ENCODE measurements around the gene PPP2R2C. TPM values are rescaled to one million over a fixed set of nuclear protein-coding genes. Genes with fewer than 3 reads are reported as not detected.

PPP2R2C gene
- total RNA-seq, 3 donors from 2014 or later: 0.16 to 0.66 (median 0.44) TPM

GRCh38 chr4:6307891-6308290 is 164.5 kb downstream of the PPP2R2C start:
- H3K36me3 ChIP-seq: no peaks in the 10 kb centered on the region
- H3K4me1 ChIP-seq: no peaks in the 10 kb centered on the region
- no peaks in the 10 kb centered on the region for H3K9me3 ChIP-seq
- intact Hi-C loops (cut with DNase I; ENCODE audit: low total_unique reads): no loop called here
- DNase-seq (ENCODE audit: low spot score in 2 of 2): no peak
- no peak overlapping the region for H3K27ac ChIP-seq
- TF ChIP-seq POLR2A (IDR thresholded peaks at IDR 0.05) (no peak), CTCF (IDR thresholded peaks at IDR 0.05) (no peak)
- no peak overlapping the region for H3K4me3 ChIP-seq
- no peaks in the 10 kb centered on the region for H3K27me3 ChIP-seq

GRCh38 chr4:6307230-6307629 is 165.2 kb downstream of the PPP2R2C start:
- Histone ChIP-seq H3K4me3 (no peak overlapping the region), H3K27me3 (no peaks in the 10 kb centered on the region), H3K36me3 (no peaks in the 10 kb centered on the region), H3K27ac (no peak overlapping the region), H3K9me3 (no peaks in the 10 kb centered on the region), H3K4me1 (no peaks in the 10 kb centered on the region)
- TF ChIP-seq POLR2AphosphoS5 (IDR thresholded peaks at IDR 0.05) (no peak), CTCF (IDR thresholded peaks at IDR 0.05) (no peak), POLR2A (IDR thresholded peaks at IDR 0.05) (no peak)
- intact Hi-C loops (cut with DNase I; ENCODE audit: low total_unique reads): no loop called here
- no peak for DNase-seq (ENCODE audit: low spot score in 2 of 2)

- Histone ChIP-seq H3K27ac (no peak overlapping the region), H3K4me1 (no peaks in the 10 kb centered on the region), H3K36me3 (no peaks in the 10 kb centered on the region), H3K9me3 (no peaks in the 10 kb centered on the region), H3K27me3 (no peaks in the 10 kb centered on the region), H3K4me3 (no peak overlapping the region)
- TF ChIP-seq POLR2AphosphoS5 (IDR thresholded peaks at IDR 0.05) (no peak), CTCF (IDR thresholded peaks at IDR 0.05) (no peak), POLR2A (IDR thresholded peaks at IDR 0.05) (no peak)
- intact Hi-C loops (cut with DNase I; ENCODE audit: low total_unique reads): no loop called here
- DNase-seq (ENCODE audit: low spot score in 2 of 2): no peak
These were observed 166.1 kb downstream of the PPP2R2C start for GRCh38 chr4:6306299-6306698.

DNA sequence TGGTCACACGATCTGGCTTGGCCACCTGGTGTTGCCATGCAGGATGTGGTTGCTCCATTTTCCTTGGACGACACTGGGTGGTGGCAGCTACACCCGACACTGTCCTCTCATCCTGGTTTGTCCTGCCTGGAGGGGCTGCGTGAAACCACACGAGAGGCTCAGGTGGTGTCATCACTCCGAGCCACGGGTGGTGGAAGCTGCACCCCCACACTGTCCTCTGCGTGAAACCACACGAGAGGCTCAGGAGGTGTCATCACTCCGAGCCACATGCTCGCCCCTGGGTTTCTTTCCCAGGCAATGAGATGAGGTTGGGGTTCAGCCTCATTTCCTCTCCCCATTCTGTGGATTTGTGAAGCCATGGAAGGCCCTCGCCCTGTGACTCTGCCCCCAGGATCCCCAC is 168.5 kb downstream of the PPP2R2C start:
- no peaks in the 10 kb centered on the region for H3K36me3 ChIP-seq

DNA sequence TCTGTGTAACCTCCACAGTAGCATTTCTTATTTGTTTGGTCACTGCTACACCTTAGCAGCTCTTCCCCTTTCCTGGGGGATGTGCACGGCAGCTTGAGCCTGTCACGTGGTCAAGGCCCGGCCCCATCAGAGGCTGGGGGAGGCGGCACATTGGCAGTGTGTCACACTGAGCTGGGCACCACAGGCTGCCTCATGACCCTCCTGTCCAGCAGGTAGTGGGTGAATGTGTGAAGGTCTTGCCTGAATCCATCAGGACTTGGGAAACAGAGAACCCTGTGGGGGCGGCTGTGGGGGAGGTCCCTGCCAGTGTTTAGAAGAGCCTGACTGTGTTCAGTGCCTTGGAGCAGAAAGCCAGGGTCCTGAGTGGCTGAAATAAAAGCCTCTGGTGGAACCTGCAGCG is 169.5 kb downstream of the PPP2R2C start:
- Histone ChIP-seq H3K4me3 (no peak overlapping the region), H3K9me3 (no peaks in the 10 kb centered on the region), H3K27ac (no peak overlapping the region), H3K4me1 (no peaks in the 10 kb centered on the region), H3K36me3 (no peaks in the 10 kb centered on the region), H3K27me3 (no peaks in the 10 kb centered on the region)
- no peak for DNase-seq (ENCODE audit: low spot score in 2 of 2)
- TF ChIP-seq POLR2AphosphoS5 (IDR thresholded peaks at IDR 0.05) (no peak), CTCF (IDR thresholded peaks at IDR 0.05) (no peak), POLR2A (IDR thresholded peaks at IDR 0.05) (no peak)
- intact Hi-C loops (cut with DNase I; ENCODE audit: low total_unique reads): no loop called here

More for the DNA sequence above, 168.5 kb downstream of the PPP2R2C start:
- Histone ChIP-seq H3K4me3 (no peak overlapping the region), H3K27me3 (no peaks in the 10 kb centered on the region), H3K9me3 (no peaks in the 10 kb centered on the region), H3K27ac (no peak overlapping the region), H3K4me1 (no peaks in the 10 kb centered on the region)
- intact Hi-C loops (cut with DNase I; ENCODE audit: low total_unique reads): no loop called here
- TF ChIP-seq POLR2A (IDR thresholded peaks at IDR 0.05): no peak
- TF ChIP-seq CTCF (IDR thresholded peaks at IDR 0.05): no peak
- TF ChIP-seq POLR2AphosphoS5 (IDR thresholded peaks at IDR 0.05): no peak
- no peak for DNase-seq (ENCODE audit: low spot score in 2 of 2)
